ENCODE results near the gene BLTP3B. TPM values are rescaled to one million over a fixed set of nuclear protein-coding genes. Genes with fewer than 3 reads are reported as not detected.

The BLTP3B gene
- polyA plus RNA-seq, 3 donors: 2.6 to 21.7 (median 9.6) TPM

DNA sequence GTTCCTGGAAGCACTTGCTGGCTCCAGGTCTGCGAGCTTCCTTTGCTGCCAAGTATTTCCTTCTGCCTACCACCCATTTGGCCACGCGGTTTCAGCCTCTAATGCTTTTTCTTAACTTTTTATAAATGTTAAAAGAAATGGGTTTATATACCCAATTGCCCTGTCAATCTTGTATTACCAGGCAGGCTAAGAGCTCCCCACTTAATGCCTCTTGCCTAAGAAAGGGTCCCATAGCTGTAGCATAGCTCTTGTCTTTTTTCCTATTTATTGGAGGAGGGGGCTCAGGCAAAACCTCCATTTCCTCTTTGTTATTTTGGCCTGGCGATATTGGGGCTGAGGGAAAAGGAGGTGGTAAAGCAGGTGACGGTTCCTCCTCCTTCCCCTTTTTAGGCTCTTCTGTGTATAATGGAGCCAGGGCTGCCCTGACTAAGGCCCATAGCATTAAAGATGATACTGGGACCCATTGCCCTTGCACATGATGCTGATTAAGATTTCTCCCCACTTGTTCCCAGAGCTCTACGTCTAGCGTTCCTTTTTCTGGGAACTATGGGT is 21.6 kb upstream of the BLTP3B start:
- WGBS, 3 donors: 47 to 63% (median 50%) methylated on average over 7 of the region's 7 CpGs
- no peak overlapping the region for H3K27ac ChIP-seq (ENCODE audit: low read depth, low read length)

DNA sequence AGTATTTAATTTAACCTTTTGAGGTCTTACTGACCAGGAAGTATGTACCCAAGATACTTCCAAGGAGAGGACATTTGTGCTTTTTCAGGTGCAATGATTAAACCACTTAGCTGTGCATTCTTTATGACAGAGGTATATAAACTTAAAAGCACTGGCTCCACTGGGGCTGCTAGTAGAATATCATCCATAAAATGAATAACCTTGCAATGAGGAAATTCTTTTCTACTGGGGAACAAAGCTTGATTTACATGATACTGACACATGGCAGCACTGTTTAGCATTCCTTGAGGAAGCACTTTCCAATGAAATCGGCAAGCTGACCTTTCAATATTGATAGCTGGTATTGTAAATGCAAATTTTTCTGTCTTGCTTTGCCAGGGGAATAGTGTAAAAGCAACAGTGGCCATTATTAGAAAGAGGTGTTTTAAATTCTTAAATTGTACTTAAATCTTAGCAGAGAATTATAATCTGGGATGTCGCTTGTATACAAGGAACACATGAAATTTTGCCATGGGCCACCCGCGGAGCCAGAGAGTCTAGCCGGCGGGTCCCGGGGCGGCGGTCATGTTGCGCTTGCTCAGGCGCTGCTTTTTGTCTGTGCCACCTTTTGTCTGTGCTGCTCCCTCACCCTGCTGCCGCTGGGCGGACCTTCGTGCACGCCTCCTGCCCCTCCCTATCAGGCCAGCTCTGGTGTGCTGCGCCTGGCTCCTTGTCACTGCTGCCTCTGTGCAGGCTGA is 20.9 kb upstream of the BLTP3B start:
- H3K27ac ChIP-seq (ENCODE audit: low read depth, low read length): no peak overlapping the region
- WGBS, 3 donors: 5 to 17% (median 6%) methylated on average over 16 of the region's 16 CpGs

DNA sequence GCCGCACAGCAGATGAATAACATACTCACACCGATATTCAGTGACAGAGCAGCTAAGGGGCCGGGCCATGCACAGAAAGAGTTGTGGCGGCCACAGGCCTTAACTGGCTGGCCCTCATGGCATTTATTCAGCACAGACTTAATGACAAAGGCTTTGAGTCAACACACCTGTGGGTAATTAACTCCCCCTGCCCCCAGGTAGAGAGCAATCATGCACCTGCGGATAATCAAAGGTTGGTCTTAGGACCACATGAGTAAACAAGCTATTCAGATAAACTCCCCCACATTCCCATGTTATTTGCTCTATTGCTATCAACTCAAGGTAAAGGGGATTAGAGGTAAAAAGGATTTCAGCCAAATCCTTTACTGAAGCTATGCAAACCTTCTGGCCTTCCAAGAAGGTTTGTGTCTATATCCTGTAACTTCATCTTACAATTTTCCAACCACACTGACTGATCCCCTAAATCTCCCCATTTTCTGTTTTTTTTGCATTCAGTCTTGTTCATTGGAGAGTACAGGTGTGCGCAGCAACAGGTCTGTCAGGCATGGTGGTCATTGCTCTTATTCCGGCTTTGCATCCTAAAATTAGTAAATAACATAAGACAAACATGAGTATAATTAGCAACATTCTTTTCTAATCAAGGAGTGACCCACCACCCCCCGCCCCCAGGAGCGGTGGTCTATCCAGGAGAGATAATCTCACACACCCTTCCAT is 16.9 kb upstream of the BLTP3B start:
- WGBS, 3 donors: 93 to 98% (median 94%) methylated on average over 9 of the region's 9 CpGs
- H3K27ac ChIP-seq (ENCODE audit: low read depth, low read length): no peak overlapping the region

DNA sequence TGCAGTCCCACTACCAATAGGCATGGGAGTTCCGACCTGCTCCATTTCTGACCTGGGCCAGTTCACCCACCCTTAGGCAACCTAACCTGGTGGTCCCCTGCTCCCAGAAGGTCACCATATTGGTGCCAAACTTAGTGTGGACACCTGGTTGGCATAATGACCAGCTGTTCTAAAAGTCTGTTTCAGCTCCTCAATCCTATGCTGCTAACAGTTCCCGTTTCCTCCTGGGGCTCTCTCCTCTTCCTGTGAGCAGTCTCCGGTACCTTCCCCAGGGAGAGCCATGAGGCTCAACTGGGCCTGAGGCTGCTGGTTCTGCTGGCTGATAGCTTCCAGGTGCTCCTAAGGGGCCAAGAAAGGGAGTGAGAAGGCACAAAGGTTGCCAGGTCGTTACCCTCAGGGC is 15.9 kb upstream of the BLTP3B start:
- 90 to 98% (median 90%) methylated on average over 4 of the region's 4 CpGs for WGBS, 3 donors
- no peak overlapping the region for H3K27ac ChIP-seq (ENCODE audit: low read depth, low read length)

DNA sequence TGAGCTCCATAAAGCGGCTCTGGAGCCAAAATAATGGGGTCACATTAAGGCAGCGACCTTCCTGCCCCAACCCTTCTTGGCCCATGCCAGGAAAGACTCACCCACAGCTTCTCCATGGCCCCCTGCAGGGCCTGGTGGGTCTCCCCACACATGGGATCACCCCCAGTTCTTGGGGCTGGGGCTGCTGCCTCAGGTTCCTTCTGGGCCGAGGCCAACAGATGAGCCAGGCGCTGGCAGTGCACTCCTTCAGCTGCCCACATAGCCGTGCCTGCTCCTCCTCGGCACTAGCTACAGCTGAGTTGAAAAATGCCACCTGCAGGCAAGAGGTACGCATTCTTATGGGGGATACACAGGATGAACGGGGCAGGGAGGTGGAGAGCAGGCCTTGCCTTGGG is 14.8 kb upstream of the BLTP3B start:
- no peak overlapping the region for H3K27ac ChIP-seq (ENCODE audit: low read depth, low read length)
- 86 to 95% (median 92%) methylated on average over 8 of the region's 8 CpGs for WGBS, 3 donors

DNA sequence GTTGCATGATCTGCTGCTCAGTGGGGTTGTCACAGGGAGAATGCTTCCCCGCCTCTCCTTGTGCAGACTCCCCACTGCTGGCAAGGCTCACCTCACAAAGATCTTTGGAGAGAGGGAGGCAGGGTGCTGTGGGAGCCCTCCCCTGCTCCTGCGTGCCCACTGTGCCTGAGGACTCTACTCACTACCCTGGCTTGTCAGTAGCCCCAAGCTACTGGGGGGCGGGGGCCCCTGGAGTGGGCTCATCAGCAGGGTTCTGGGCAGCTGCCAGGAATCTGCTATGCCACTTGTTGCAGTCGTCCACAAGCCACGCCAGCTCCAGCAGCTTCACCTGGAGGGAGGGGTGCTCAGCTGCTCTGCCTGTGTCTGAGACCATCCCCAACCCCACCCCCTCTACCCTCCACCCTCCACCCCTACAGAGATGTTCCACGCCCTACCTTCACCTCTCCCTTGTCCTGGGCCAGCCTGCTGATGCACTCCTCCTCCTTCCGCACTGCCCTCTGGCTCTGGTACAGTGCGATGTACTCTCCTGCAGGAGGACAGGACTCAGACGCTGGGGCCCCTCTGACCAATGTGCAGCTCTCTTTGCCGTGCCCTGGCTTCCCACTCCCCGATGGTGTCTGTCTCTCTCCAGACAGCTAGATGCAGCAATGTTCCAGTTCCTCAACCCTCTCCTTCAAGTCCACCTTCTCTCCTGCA is 14.2 kb upstream of the BLTP3B start:
- H3K27ac ChIP-seq (ENCODE audit: low read depth, low read length): no peak overlapping the region
- WGBS, 3 donors: 80 to 86% (median 84%) methylated on average over 11 of the region's 11 CpGs

DNA sequence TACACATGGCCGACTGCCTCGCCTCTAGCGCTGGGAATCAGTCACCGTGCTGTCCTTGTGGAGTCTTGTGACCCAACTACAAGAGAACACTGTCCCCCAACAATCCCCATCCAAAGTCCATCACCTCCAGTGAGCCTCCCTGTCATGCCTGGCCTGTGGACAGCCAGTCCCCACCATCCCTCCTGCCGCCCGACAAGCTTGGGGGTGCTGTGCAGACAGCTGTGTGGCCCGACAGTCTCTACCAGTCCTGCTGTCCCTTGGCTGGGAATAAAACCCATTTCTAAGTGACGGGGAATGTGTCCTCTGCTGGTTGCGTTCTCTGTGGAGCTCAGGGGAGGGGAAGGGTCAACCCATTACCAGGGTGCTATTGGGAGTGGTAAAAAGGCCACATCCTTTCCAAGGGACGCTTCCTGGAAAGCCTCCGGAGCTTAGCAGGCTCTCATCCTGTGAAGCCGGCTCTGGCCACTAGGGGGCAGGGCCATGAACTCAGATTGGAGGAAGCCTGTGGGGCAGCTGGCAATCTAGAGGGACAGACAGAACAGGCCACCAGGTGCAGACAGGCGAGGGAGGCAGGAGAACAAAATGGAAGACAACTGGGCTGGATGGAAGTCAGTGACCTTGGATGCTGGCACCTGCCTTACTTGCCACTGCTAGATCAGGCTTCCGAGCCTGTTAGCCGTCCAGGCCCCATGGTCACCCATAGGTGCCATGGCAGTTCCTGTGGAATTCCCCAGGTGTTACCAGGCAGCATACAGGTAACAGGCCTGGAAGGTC is 12.0 kb upstream of the BLTP3B start:
- no peak overlapping the region for H3K27ac ChIP-seq (ENCODE audit: low read depth, low read length)
- WGBS, 3 donors: 67 to 70% (median 68%) methylated on average over 15 of the region's 15 CpGs

DNA sequence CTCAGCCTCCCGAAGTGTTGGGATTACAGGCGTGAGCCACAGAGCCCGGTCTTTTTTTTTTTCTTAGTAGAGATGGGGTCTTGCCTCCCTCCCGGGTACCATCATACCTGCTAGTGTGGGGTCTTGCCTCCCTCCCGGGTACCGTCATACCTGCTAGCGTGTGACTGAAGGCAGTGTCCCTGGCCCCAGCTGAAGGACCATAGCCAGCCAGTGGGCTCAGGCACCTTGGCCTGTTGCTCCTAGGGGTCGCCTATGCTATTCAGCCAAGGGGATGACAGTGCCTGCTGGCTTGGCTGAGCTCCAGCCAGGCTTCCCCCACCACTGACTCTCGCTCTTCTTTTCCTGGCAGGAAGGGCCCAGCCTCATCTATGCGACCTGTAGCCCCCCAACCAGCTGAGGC is 10.5 kb upstream of the BLTP3B start:
- 89 to 94% (median 91%) methylated on average over 10 of the region's 10 CpGs for WGBS, 3 donors
- H3K27ac ChIP-seq (ENCODE audit: low read depth, low read length): no peak overlapping the region

DNA sequence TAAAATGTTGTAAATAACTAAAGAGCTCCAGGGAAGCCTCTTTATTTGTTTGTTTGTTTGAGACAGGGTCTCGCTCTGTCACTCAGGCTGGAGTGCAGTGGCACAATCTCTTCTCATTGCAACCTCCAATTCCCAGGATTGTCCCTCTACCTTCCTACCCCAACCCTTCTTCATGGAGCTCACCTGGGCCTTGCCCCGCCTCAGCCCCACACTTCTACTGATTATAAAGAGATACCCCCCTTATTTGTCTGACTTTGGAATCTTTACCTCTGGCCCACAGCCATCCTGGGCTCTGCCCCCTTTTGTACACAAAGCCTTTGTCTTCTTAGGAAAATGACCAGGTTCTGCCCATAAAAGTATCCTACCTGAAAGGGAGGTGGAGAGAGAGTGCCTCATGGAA is 9.1 kb upstream of the BLTP3B start:
- H3K27ac ChIP-seq (ENCODE audit: low read depth, low read length): no peak overlapping the region
- WGBS, 3 donors: 95 to 99% (median 96%) methylated on average over 2 of the region's 2 CpGs

DNA sequence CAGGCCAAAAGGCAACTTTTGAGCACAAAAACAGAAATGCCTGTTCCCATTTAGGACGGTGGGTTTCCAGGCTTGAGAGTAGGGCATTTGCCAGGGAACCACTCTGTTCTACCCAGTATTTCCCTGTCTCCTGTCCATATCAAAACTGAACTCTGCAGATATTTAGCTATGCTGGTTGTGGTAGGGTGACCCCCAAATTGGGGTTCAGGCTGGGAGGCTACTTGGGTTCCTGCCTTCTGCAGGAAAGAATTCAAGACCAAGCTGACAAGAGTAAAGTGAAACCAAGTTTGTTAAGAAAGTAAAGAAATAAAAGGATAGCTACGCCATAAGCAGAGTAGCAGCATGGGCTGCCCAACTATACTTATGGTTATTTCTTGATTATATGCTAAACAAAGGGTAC is 3.6 kb upstream of the BLTP3B start:
- WGBS, 3 donors: 97 to 100% (median 98%) methylated on average over 2 of the region's 2 CpGs
- no peak overlapping the region for H3K27ac ChIP-seq (ENCODE audit: low read depth, low read length)

DNA sequence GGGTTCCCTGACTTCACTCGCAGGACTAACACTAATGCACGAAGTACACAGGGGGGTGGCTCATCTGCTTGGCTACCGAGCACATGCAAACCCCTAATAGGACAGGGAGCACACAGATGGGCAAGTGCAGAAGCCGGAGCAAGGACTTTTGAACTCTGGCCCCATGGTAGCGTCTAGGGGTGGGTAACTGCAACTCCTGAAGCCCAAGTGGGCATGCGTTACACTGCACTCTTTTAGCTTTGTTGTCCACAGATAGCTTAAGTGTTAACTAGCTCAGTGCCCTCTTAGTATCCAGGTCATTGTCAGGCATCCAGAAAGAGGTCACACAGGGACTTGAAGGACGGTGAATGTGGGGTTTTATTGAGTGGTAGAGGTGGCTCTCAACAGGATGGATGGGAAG is 3.0 kb upstream of the BLTP3B start:
- 92 to 96% (median 96%) methylated on average over 7 of the region's 7 CpGs for WGBS, 3 donors
- no peak overlapping the region for H3K27ac ChIP-seq (ENCODE audit: low read depth, low read length)

DNA sequence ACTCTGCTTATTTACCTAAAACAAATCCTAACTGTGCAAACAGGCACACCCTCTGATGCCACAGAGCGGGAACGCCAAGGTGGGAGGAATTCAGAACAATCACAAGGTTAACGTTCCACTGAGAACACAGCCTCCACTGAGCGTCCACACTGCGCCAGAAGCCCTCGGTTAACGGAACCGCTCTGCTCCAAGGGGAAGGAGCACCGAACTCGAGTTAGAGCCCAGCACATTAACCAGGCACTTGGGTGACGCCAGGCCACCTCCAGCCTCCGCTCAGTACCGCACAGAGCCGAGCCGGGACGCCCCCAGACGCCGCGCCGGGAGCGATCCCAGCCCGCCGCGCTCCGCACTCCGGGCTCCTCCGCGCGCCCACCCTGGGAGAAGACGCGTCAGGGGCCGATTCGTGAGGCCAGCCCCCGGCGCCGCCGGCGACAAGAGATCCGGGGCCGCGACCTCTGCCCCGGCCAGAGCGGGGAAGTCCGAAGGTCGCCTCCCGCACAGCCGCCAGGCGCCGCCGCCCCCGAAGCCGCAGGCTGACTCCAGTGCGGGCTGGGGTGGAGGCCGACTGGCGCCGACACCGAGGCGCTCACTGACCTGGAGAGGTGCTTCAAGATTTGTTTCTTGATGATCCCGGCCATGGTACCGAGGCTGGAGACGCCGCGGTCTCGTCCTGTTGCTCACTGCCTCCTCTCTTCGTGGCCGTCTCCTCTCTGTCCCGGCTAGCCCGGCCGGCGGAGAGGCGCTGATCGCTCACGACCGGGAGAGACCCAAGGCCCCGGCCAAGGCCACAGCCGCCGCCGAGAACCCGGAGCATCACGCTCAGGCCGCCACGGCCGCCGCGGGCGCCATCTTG is 450 bp downstream of the BLTP3B start:
- WGBS, 3 donors: 0 to 1% (median 0%) methylated on average over 77 to 86 of the region's 86 CpGs
- H3K27ac ChIP-seq (ENCODE audit: low read depth, low read length): peak overlapping the region; percentile 96

DNA sequence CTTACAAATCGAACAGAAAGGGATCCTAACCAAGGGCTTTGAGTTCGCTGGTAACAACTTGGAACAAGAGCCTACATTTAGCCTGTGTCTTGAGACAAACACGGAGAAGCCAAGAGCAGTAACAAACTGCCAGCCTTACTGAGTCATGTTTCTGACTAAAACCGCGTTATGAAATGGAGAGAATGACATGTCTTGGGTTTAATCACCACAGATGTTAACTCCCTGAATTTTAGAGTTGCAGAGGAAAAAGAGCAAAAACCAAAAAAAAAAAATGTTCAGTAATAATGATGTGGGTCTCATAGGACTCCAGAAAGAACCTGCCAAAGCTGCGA is 1.0 kb downstream of the BLTP3B start:
- 9 to 21% (median 14%) methylated on average over 6 of the region's 6 CpGs for WGBS, 3 donors
- peak overlapping the region; percentile 96 for H3K27ac ChIP-seq (ENCODE audit: low read depth, low read length)

DNA sequence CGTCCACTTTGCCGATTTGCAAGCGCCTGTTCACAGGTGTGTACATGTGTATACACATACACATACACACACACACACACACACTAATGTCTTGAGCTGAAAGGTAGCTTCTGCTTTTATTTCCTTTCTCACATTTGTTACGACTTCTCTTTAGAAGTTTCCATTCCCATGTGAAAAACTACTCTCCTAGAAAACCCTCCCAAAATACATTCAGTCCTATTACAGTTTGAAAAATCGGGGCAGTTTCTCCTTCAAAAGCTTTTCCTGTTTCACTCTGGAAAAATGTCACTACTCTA is 3.9 kb downstream of the BLTP3B start:
- H3K27ac ChIP-seq (ENCODE audit: low read depth, low read length): no peak overlapping the region
- WGBS, 3 donors: 61 to 75% (median 64%) methylated on average over 5 of the region's 5 CpGs

DNA sequence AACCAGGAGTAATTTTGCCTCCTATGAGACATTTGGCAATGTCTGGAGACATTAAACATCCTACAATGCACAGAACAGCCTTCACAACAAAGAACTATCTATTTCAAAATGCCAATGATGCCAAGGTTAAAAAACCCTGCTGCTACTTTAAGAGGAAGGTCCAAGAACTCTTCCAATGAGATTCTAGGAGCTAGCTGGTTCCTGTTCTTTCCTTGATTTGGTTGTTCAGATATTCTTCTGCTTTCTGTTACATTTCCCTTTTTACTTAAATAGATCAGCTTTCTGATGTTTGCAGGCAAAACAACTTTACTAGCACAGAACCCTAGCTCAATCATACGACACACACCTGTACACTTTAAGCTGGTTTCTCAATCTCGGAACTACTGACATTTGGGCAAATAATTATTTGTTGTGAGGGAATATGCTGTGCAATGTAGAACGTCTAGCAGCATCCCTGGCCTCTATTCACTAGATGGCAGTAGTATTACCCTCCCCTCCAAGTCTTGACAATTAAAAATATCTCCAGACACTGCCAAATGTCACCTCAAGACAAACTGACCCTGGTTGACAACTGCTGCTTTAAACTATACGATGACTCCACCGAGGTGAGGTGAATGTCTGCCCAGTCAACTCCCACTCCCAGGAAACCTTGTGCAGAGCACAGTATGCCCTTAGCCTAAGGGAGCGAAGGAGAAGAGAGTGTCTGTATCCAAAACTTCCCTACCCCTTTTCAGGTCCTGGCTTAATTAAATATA is 4.4 kb downstream of the BLTP3B start:
- WGBS, 3 donors: 28 to 33% (median 29%) methylated on average over 6 of the region's 6 CpGs
- H3K27ac ChIP-seq (ENCODE audit: low read depth, low read length): no peak overlapping the region

DNA sequence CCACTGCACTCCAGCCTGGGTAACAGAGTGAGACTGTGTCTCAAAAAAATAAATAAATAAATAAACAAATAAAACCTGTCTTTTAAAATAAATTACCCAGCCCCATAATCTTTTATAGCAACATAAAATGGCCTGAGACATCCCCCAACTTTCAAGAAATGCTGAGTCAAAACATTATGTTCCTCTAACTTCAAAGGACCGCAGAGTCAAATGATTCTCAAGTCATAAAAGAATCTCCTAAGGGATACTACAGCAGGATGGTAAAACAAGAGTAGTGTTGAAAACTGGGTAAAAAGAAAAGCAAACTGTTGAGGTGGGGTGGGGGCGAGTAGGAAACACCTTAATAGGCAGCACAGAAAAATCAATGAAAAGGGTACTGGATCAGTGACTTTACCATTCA is 9.5 kb downstream of the BLTP3B start:
- 77 to 86% (median 83%) methylated on average over 2 of the region's 2 CpGs for WGBS, 3 donors
- no peak overlapping the region for H3K27ac ChIP-seq (ENCODE audit: low read depth, low read length)

DNA sequence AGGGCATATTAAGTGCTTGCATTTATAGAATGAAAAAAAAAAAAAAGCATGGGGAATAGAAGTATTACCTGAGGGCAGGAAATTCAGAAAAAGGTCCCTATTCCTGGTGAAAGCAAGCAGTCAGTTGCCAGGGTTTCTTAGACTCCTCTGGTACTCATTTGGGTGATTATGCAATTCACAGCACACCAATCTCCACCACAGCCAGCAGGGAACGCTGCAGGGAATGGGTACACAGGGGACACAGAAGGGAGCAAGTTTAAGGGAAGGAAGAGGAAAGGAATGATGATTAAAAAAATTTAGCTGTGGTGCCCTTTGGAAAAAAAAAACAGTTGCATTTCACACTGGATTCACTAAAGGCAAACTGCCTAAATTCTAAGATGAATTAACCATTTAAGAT is 14.2 kb downstream of the BLTP3B start:
- WGBS, 3 donors: 3 to 37% (median 7%) methylated on average over 1 of the region's 1 CpG

More for the DNA sequence above, 14.2 kb downstream of the BLTP3B start:
- no peak overlapping the region for H3K27ac ChIP-seq (ENCODE audit: low read depth, low read length)

All from adipose tissue (tissue), 3 donors.